ENCODE measurements around the gene MAN1C1.

Gene MAN1C1

GRCh38 chr1:25620701-25621350 lies 4.2 kb downstream of the MAN1C1 start:
- H3K9ac ChIP-seq (ENCODE audit: low read depth, low read length) = no peak overlapping the region
- no peak overlapping the region for H3K4me3 ChIP-seq (ENCODE audit: low read depth in 1 of 2, low read length in 2 of 2)
- peaks cover 16% of the 10 kb centered on the region for H4K20me1 ChIP-seq (ENCODE audit: insufficient read depth, low read length)
- no peaks in the 10 kb centered on the region for H3K79me2 ChIP-seq (ENCODE audit: insufficient read depth, low read length)
- DNase-seq (no peak), ATAC-seq (ENCODE audit: insufficient read depth, low read depth) (no peak)
- TF ChIP-seq, protein P1, sequence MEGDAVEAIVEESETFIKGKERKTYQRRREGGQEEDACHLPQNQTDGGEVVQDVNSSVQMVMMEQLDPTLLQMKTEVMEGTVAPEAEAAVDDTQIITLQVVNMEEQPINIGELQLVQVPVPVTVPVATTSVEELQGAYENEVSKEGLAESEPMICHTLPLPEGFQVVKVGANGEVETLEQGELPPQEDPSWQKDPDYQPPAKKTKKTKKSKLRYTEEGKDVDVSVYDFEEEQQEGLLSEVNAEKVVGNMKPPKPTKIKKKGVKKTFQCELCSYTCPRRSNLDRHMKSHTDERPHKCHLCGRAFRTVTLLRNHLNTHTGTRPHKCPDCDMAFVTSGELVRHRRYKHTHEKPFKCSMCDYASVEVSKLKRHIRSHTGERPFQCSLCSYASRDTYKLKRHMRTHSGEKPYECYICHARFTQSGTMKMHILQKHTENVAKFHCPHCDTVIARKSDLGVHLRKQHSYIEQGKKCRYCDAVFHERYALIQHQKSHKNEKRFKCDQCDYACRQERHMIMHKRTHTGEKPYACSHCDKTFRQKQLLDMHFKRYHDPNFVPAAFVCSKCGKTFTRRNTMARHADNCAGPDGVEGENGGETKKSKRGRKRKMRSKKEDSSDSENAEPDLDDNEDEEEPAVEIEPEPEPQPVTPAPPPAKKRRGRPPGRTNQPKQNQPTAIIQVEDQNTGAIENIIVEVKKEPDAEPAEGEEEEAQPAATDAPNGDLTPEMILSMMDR (IDR thresholded peaks at IDR 0.05; ENCODE audit: borderline replicate concordance, extremely low read depth, low read length, poor library complexity, severe bottlenecking) = no peak
- TF ChIP-seq EZH2 (IDR thresholded peaks at IDR 0.05; ENCODE audit: borderline replicate concordance, low read depth, low read length, severe bottlenecking) = no peak
- no peak overlapping the region for H3K4me2 ChIP-seq (ENCODE audit: insufficient read depth, low read length)
- no peak overlapping the region for H2AFZ ChIP-seq (ENCODE audit: low read depth, low read length)
- H3K9me3 ChIP-seq (ENCODE audit: insufficient read depth, low read length, severe bottlenecking) = no peaks in the 10 kb centered on the region
- no peak overlapping the region for H3K27ac ChIP-seq (ENCODE audit: low read length)
- H3K4me1 ChIP-seq (ENCODE audit: insufficient read depth, low read length) = peaks cover 15% of the 10 kb centered on the region
- no peaks in the 10 kb centered on the region for H3K36me3 ChIP-seq (ENCODE audit: insufficient read depth, low read length)
- H3K27me3 ChIP-seq (ENCODE audit: insufficient read depth, low read length, poor library complexity) = peaks cover 63% of the 10 kb centered on the region

DNA sequence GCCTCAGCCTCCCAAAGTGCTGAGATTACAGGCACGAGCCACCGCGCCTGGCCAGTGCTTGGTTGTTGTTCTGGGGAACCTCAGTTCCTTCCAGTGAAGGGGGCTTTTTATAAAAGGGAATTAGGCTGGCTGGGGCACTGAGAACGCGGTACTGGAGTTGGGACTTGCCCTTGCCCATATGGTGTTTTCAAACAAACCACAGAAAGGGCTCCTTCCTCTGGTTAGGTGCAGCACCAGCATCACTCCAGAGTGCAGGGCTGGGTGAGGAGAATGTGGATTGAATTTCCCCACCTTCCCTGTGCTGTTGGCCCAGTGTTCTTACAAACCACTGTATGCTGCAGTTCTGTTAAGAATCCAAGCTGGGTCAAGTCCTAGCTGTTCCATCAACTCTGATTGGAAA lies 5.3 kb downstream of the MAN1C1 start:
- Histone ChIP-seq H3K9me3 (ENCODE audit: insufficient read depth, low read length, severe bottlenecking) (no peaks in the 10 kb centered on the region), H3K36me3 (ENCODE audit: insufficient read depth, low read length) (no peaks in the 10 kb centered on the region), H3K9ac (ENCODE audit: low read depth, low read length) (no peak overlapping the region), H3K4me3 (ENCODE audit: low read depth in 1 of 2, low read length in 2 of 2) (no peak overlapping the region), H4K20me1 (ENCODE audit: insufficient read depth, low read length) (peaks cover 16% of the 10 kb centered on the region), H3K4me1 (ENCODE audit: insufficient read depth, low read length) (peaks cover 8% of the 10 kb centered on the region), H2AFZ (ENCODE audit: low read depth, low read length) (no peak overlapping the region), H3K79me2 (ENCODE audit: insufficient read depth, low read length) (no peaks in the 10 kb centered on the region), H3K4me2 (ENCODE audit: insufficient read depth, low read length) (no peak overlapping the region), H3K27me3 (ENCODE audit: insufficient read depth, low read length, poor library complexity) (peaks cover 61% of the 10 kb centered on the region), H3K27ac (ENCODE audit: low read length) (no peak overlapping the region)
- no peak for DNase-seq
- ATAC-seq (ENCODE audit: insufficient read depth, low read depth) = peak; percentile 58; the same call in 2 of the 3 replicates
- TF ChIP-seq, protein P1 (IDR thresholded peaks at IDR 0.05; ENCODE audit: borderline replicate concordance, extremely low read depth, low read length, poor library complexity, severe bottlenecking) = no peak
- TF ChIP-seq EZH2 (IDR thresholded peaks at IDR 0.05; ENCODE audit: borderline replicate concordance, low read depth, low read length, severe bottlenecking) = no peak

DNA sequence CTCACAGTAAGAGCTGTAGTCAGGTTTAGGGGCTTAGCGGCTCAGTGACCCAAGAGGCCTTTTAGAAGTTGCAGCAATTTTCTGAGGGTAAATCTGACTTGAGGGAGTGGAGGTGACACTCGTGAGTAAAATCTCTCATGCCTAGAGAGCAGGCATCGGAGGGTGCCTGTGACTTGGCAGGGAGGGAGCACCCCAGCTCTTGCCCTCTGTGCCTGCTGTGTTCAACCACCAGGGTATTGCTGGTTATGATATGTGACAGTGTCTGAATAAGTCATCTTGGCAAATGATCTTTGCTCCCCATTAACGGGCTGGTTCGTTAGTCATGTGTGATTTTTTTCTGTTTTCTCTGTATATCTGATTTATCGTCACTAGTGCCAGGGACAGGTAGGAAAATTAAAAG lies 5.9 kb downstream of the MAN1C1 start:
- Histone ChIP-seq H3K79me2 (ENCODE audit: insufficient read depth, low read length) (no peaks in the 10 kb centered on the region), H3K4me2 (ENCODE audit: insufficient read depth, low read length) (no peak overlapping the region), H3K4me3 (ENCODE audit: low read depth in 1 of 2, low read length in 2 of 2) (no peak overlapping the region), H3K27me3 (ENCODE audit: insufficient read depth, low read length, poor library complexity) (peaks cover 56% of the 10 kb centered on the region), H3K36me3 (ENCODE audit: insufficient read depth, low read length) (no peaks in the 10 kb centered on the region), H4K20me1 (ENCODE audit: insufficient read depth, low read length) (peaks cover 16% of the 10 kb centered on the region), H3K27ac (ENCODE audit: low read length) (no peak overlapping the region), H2AFZ (ENCODE audit: low read depth, low read length) (no peak overlapping the region), H3K9me3 (ENCODE audit: insufficient read depth, low read length, severe bottlenecking) (no peaks in the 10 kb centered on the region), H3K4me1 (ENCODE audit: insufficient read depth, low read length) (peaks cover 3% of the 10 kb centered on the region), H3K9ac (ENCODE audit: low read depth, low read length) (no peak overlapping the region)
- no peak for DNase-seq
- ATAC-seq (ENCODE audit: insufficient read depth, low read depth) = no peak
- no peak for TF ChIP-seq EZH2 (IDR thresholded peaks at IDR 0.05; ENCODE audit: borderline replicate concordance, low read depth, low read length, severe bottlenecking)
- TF ChIP-seq, protein P1 (IDR thresholded peaks at IDR 0.05; ENCODE audit: borderline replicate concordance, extremely low read depth, low read length, poor library complexity, severe bottlenecking) = no peak
